SK-N-SH (cell line): ENCODE data around the gene TMEM120B. TPM values are rescaled to one million over a fixed set of nuclear protein-coding genes. Genes with fewer than 3 reads are reported as not detected.
A peak's percentile ranks its signal among the peaks of the same experiment; 100 is the strongest.

Experiments used
- CTCF ChIA-PET: fragments of 300-600, 350-600 bp; formaldehyde crosslinking; extraction: SDS; loops from one replicate; lab custom pipeline; 2021; lab: Yijun Ruan, JAX
- POLR2A ChIA-PET: fragments of 350-600 bp; sonication (Branson Sonifier 250); formaldehyde crosslinking; extraction: SDS; loops from one replicate; lab custom pipeline; 2020; ENCODE audit warnings: antibody characterized with exemption, inconsistent platforms; lab: Yijun Ruan, JAX
- DNase-seq: peaks from one replicate; pipeline ENCODE4 v3.0.0; 2012
- H2AFZ ChIP-seq: fragments of 200-600 bp; sonication (generic); 2 replicates; pipeline ENCODE4 v1.8.1; 2016; ENCODE audit warnings: antibody characterized with exemption, mild to moderate bottlenecking, low read depth
- H3F3A ChIP-seq: fragments of 200-600 bp; sonication (generic); replicated peaks from 2 replicates; pipeline ENCODE3; 2016; ENCODE audit warnings: antibody characterized with exemption, mild to moderate bottlenecking; ENCODE audit not compliant: insufficient read depth
- H3K27ac ChIP-seq, 2 experiments: fragments of 200-500 bp in 1 of 2; fragments of 200-600 bp in 1 of 2; sonication (Bioruptor generic) in 1 of 2; sonication (generic), shearing (Covaris generic) in 1 of 2; 2 replicates each; pipeline versions ENCODE4 v1.5.1 to v1.6.1; 2014 to 2016; ENCODE audit warnings: low read depth in 2 of 2, inconsistent platforms in 1 of 2, low read length in 1 of 2, mild to moderate bottlenecking in 1 of 2, mixed read lengths in 1 of 2
- H3K27me3 ChIP-seq: fragments of 200-600 bp; sonication (generic), shearing (Covaris generic); 2 replicates; pipeline ENCODE4 v1.6.1; 2016; ENCODE audit warnings: mixed run types; ENCODE audit not compliant: insufficient read depth
- H3K36me3 ChIP-seq, 2 experiments: fragments of 200-500 bp in 1 of 2; fragments of 200-600 bp in 1 of 2; sonication (Bioruptor generic) in 1 of 2; sonication (generic) in 1 of 2; replicated peaks in 1 of 2; 2 replicates each; pipeline versions ENCODE3 to v1.5.1; 2014 to 2016; ENCODE audit warnings: low read length in 1 of 2, mild to moderate bottlenecking in 1 of 2; ENCODE audit not compliant: insufficient read depth in 2 of 2, control insufficient read depth in 1 of 2
- H3K4me1 ChIP-seq, 2 experiments: fragments of 200-500 bp in 1 of 2; fragments of 200-600 bp in 1 of 2; sonication (Bioruptor generic) in 1 of 2; sonication (generic), shearing (Covaris generic) in 1 of 2; 2 replicates each; pipeline versions ENCODE4 v1.5.1 to v1.6.1; 2014 to 2016; ENCODE audit warnings: low read depth in 1 of 2, low read length in 1 of 2, mixed run types in 1 of 2; ENCODE audit not compliant: insufficient read depth in 2 of 2, control insufficient read depth in 1 of 2
- H3K4me2 ChIP-seq: fragments of 200-600 bp; sonication (generic), shearing (Covaris generic); 2 replicates; pipeline ENCODE4 v1.6.1; 2017; ENCODE audit warnings: mixed run types
- H3K4me3 ChIP-seq, 2 experiments: fragments of 200-500 bp in 1 of 2; fragments of 200-600 bp in 1 of 2; sonication (Bioruptor generic) in 1 of 2; sonication (generic), shearing (Covaris generic) in 1 of 2; 2 replicates each; pipeline versions ENCODE4 v1.5.1 to v1.8.1; 2014 to 2016; ENCODE audit warnings: low read depth in 2 of 2, inconsistent platforms in 1 of 2, low read length in 1 of 2, mild to moderate bottlenecking in 1 of 2, mixed read lengths in 1 of 2, moderate library complexity in 1 of 2
- H3K79me2 ChIP-seq: fragments of 200-600 bp; sonication (generic); 2 replicates; pipeline ENCODE4 v1.8.1; 2017; ENCODE audit warnings: mild to moderate bottlenecking; ENCODE audit not compliant: insufficient read depth
- H3K9ac ChIP-seq: fragments of 200-600 bp; sonication (generic); 2 replicates; pipeline ENCODE4 v1.6.1; 2017; ENCODE audit warnings: mixed run types
- H3K9me2 ChIP-seq: fragments of 200-600 bp; sonication (generic); 2 replicates; pipeline ENCODE4 v1.6.1; 2017; ENCODE audit warnings: mixed run types
- H3K9me3 ChIP-seq: fragments of 200-600 bp; sonication (generic); 2 replicates; pipeline ENCODE4 v1.6.1; 2017; ENCODE audit warnings: mixed run types, mild to moderate bottlenecking, moderate library complexity
- H4K20me1 ChIP-seq: fragments of 200-600 bp; sonication (generic); 2 replicates; pipeline ENCODE4 v1.6.1; 2017; ENCODE audit warnings: mild to moderate bottlenecking, mixed run types; ENCODE audit not compliant: insufficient read depth
- CTCF ChIP-seq: fragments of 200-600 bp; sonication (generic); IDR thresholded peaks from 2 replicates; pipeline ENCODE4 v1.6.1; 2017; ENCODE audit warnings: antibody characterized with exemption, mild to moderate bottlenecking, moderate library complexity
- ELF1 ChIP-seq: IDR thresholded peaks from 2 replicates; pipeline ENCODE4 v1.4.0; 2012
- EZH2phosphoT487 ChIP-seq: fragments of 200-600 bp; sonication (generic); IDR thresholded peaks from 2 replicates; pipeline ENCODE4 v1.6.1; 2017; ENCODE audit warnings: low read depth, mixed run types, mild to moderate bottlenecking, antibody characterized with exemption, moderate library complexity, borderline replicate concordance
- FOSL2 ChIP-seq: IDR thresholded peaks from 2 replicates; pipeline ENCODE4 v1.4.0; 2012; ENCODE audit warnings: low read depth, mild to moderate bottlenecking, moderate library complexity, borderline replicate concordance
- FOXM1 ChIP-seq: IDR thresholded peaks from 2 replicates; pipeline ENCODE4 v1.4.0; 2012; ENCODE audit warnings: low read depth, mild to moderate bottlenecking
- NRF1 ChIP-seq: IDR thresholded peaks from 2 replicates; pipeline ENCODE4 v1.6.1; 2012; ENCODE audit warnings: low read depth, mild to moderate bottlenecking, low read length
- PBX3 ChIP-seq: IDR thresholded peaks from 2 replicates; pipeline ENCODE4; 2012
- POLR2AphosphoS5 ChIP-seq: IDR thresholded peaks from 2 replicates; pipeline ENCODE4 v1.6.1; 2012; ENCODE audit warnings: low read depth, low read length
- RAD21 ChIP-seq: IDR thresholded peaks from 2 replicates; pipeline ENCODE4 v1.6.1; 2012; ENCODE audit warnings: mild to moderate bottlenecking, low read length
- RXRA ChIP-seq: IDR thresholded peaks from 2 replicates; pipeline ENCODE4 v1.4.0; 2012; ENCODE audit warnings: low read depth, mild to moderate bottlenecking, borderline replicate concordance
- SIN3A ChIP-seq: IDR thresholded peaks from 2 replicates; pipeline ENCODE4 v1.6.1; 2012; ENCODE audit warnings: low read depth, mild to moderate bottlenecking, low read length, moderate library complexity, borderline replicate concordance
- SMC3 ChIP-seq: IDR thresholded peaks from 2 replicates; pipeline ENCODE4 v1.6.1; 2012; ENCODE audit warnings: low read depth, low read length, improper control_type of control experiment
- TAF1 ChIP-seq: IDR thresholded peaks from 2 replicates; pipeline ENCODE4 v1.6.1; 2012; ENCODE audit warnings: low read depth, mild to moderate bottlenecking, low read length, moderate library complexity, borderline replicate concordance
- USF2 ChIP-seq: fragments of 150-350 bp; IDR thresholded peaks from 2 replicates; pipeline ENCODE4 v1.6.1; 2017; ENCODE audit warnings: antibody characterized with exemption, low read length, low read depth, borderline replicate concordance
- WGBS: methylation state at CpG from one replicate; pipeline ENCODE4 v1.1.6; 2017; ENCODE audit warnings: low lambda C conversion rate; 5-methylcytosine and 5-hydroxymethylcytosine counted together
- polyA plus RNA-seq, 3 experiments: library from polyadenylated mRNA; depleted of rRNA; stranded (reverse); fragments of >200 nt; gene quantifications; 2 replicates each; pipeline ENCODE4 v1.2.3, GENCODE V29; 2012

TMEM120B gene
- polyA plus RNA-seq, 1 of the 3 experiments (the other 2 are of a cell fraction) = 15.4 TPM

- TF ChIP-seq CTCF (no peak), RAD21 (peak; percentile 1; the same call in 1 of the 2 replicates), USF2 (no peak)
Measured at GRCh38 chr12:121767525-121768016, 55.0 kb downstream of the TMEM120B start (continued).

- Histone ChIP-seq H3K4me2 (no peak overlapping the region), H3K27me3 (no peaks in the 10 kb centered on the region), H3K4me3 (no peak overlapping the region)
- DNase-seq = no peak
- TF ChIP-seq PBX3 (no peak), FOSL2 (no peak), FOXM1 (no peak), NRF1 (no peak), EZH2phosphoT487 (no peak), ELF1 (no peak), CTCF (no peak), TAF1 (no peak), POLR2AphosphoS5 (no peak), RXRA (no peak), SMC3 (no peak), SIN3A (no peak)
- TF ChIP-seq, all 33 proteins: peak for 0
- peaks cover 14% of the 10 kb centered on the region for H3F3A ChIP-seq
- POLR2A ChIA-PET = no interaction called here
- peaks cover 17 to 33% of the 10 kb centered on the region in 2 experiments; a peak in 1 of 4 replicates for H3K4me1 ChIP-seq
- 89% methylated on average over 9 of the region's 9 CpGs for WGBS
- H3K79me2 ChIP-seq = no peaks in the 10 kb centered on the region
- CTCF ChIA-PET = interaction anchor here (0.8 to 25.7 kb wide), 6 partner anchors 25 to 73 kb away, joined by 3 to 382 read pairs (median 6); partner anchors contain the start of genes RHOF and TMEM120B
- no peaks in the 10 kb centered on the region for H4K20me1 ChIP-seq
- no peak overlapping the region for H3K9ac ChIP-seq
- no peak overlapping the region for H2AFZ ChIP-seq
- H3K9me2 ChIP-seq = no peaks in the 10 kb centered on the region
- H3K27ac ChIP-seq = no peak overlapping the region
- H3K36me3 ChIP-seq = peaks cover 0 to 4% of the 10 kb centered on the region in 2 experiments
- H3K9me3 ChIP-seq = no peaks in the 10 kb centered on the region
Measured at GRCh38 chr12:121769297-121769830, 56.8 kb downstream of the TMEM120B start.
